LHCN-M2 (cell line): ENCODE measurements around the gene ZNF888. TPM values are rescaled to one million over a fixed set of nuclear protein-coding genes. Genes with fewer than 3 reads are reported as not detected.
"Not testable (repeated sequence)": the region's sequence is repeated elsewhere in the genome, so short reads cannot be mapped to it uniquely, and the experiment has no call there.

Experiments used
- DNase-seq: peaks from one replicate; pipeline ENCODE4 v3.0.0-alpha.2; 2012; ENCODE audit warnings: low read depth
- total RNA-seq: library from RNA; depleted of rRNA; stranded (reverse); fragments of >200 nt; gene quantifications from 2 replicates; pipeline ENCODE4 v1.2.3, GENCODE V29; 2014

Gene ZNF888
- total RNA-seq, 1 experiment from 2014 or later = 0.92 TPM

- DNase-seq = no peak
Observed at GRCh38 chr19:52941941-52942385, 18.7 kb upstream of the ZNF888 start.

- DNase-seq = not testable (repeated sequence)
Observed at GRCh38 chr19:52941523-52941922, 18.3 kb upstream of the ZNF888 start.

GRCh38 chr19:52940905-52941304, 17.7 kb upstream of the ZNF888 start:
- DNase-seq = not testable (repeated sequence)

- no peak for DNase-seq
Observed at GRCh38 chr19:52938761-52939160, 15.5 kb upstream of the ZNF888 start.

GRCh38 chr19:52936954-52937325, 13.7 kb upstream of the ZNF888 start:
- no peak for DNase-seq

GRCh38 chr19:52936151-52936953, 13.1 kb upstream of the ZNF888 start:
- no peak for DNase-seq

- peak; percentile 84 for DNase-seq
Observed at GRCh38 chr19:52935434-52935833, 12.2 kb upstream of the ZNF888 start.

- not testable (repeated sequence) for DNase-seq
Observed at GRCh38 chr19:52924641-52925040, 1.4 kb upstream of the ZNF888 start.

- DNase-seq = no peak
Observed at GRCh38 chr19:52923778-52924593, 758 bp upstream of the ZNF888 start.

GRCh38 chr19:52917531-52917930, 5.7 kb downstream of the ZNF888 start:
- no peak for DNase-seq

GRCh38 chr19:52910648-52911047, 12.6 kb downstream of the ZNF888 start:
- DNase-seq = no peak

GRCh38 chr19:52904052-52904780, 19.0 kb downstream of the ZNF888 start:
- not testable (repeated sequence) for DNase-seq

- no peak for DNase-seq
Observed at GRCh38 chr19:52901842-52902241, 21.4 kb downstream of the ZNF888 start.

GRCh38 chr19:52898596-52898995, 24.6 kb downstream of the ZNF888 start:
- DNase-seq = not testable (repeated sequence)

GRCh38 chr19:52898101-52898500, 25.1 kb downstream of the ZNF888 start:
- no peak for DNase-seq

- DNase-seq = peak; percentile 81
Observed at GRCh38 chr19:52897138-52897935, 25.9 kb downstream of the ZNF888 start, which contains the start of gene ZNF320. Gene ZNF320 (minus strand): TSS chr19:52897635. CDS start chr19:52890255, 7,380 bp downstream.

GRCh38 chr19:52896431-52897137, 26.6 kb downstream of the ZNF888 start:
- peak; percentile 7 for DNase-seq

- DNase-seq = no peak
Observed at GRCh38 chr19:52891336-52891735, 31.9 kb downstream of the ZNF888 start.

GRCh38 chr19:52889931-52890330, 33.3 kb downstream of the ZNF888 start:
- DNase-seq = no peak

GRCh38 chr19:52889076-52889475, 34.2 kb downstream of the ZNF888 start:
- no peak for DNase-seq
